ENCODE measurements around the gene CHST7.

Gene CHST7

GRCh38 chrX:46573892-46574773, 568 bp downstream of the CHST7 start:
- peak; percentile 32 for DNase-seq

- DNase-seq = peak; percentile 42
Measured at GRCh38 chrX:46574774-46575381, 1.3 kb downstream of the CHST7 start.

- DNase-seq = no peak
Measured at GRCh38 chrX:46575586-46575985, 2.0 kb downstream of the CHST7 start.

- no peak for DNase-seq
Measured at GRCh38 chrX:46575991-46576392, 2.4 kb downstream of the CHST7 start.

- no peak for DNase-seq
Measured at GRCh38 chrX:46576458-46576857, 2.9 kb downstream of the CHST7 start.

GRCh38 chrX:46577221-46578005, 3.8 kb downstream of the CHST7 start:
- DNase-seq = no peak

GRCh38 chrX:46579250-46579649, 5.7 kb downstream of the CHST7 start:
- DNase-seq = no peak

GRCh38 chrX:46580613-46581012, 7.0 kb downstream of the CHST7 start:
- no peak for DNase-seq

GRCh38 chrX:46582325-46582724, 8.8 kb downstream of the CHST7 start:
- no peak for DNase-seq

GRCh38 chrX:46582966-46583365, 9.4 kb downstream of the CHST7 start:
- DNase-seq = no peak

GRCh38 chrX:46584736-46585135, 11.2 kb downstream of the CHST7 start:
- DNase-seq = no peak

- DNase-seq = no peak
Measured at GRCh38 chrX:46587158-46587557, 13.6 kb downstream of the CHST7 start.

GRCh38 chrX:46587753-46588171, 14.2 kb downstream of the CHST7 start:
- DNase-seq = no peak

- DNase-seq = no peak
Measured at GRCh38 chrX:46588263-46588662, 14.7 kb downstream of the CHST7 start.

GRCh38 chrX:46589977-46590723, 16.6 kb downstream of the CHST7 start:
- no peak for DNase-seq

GRCh38 chrX:46595084-46595483, 21.5 kb downstream of the CHST7 start:
- DNase-seq = no peak

- no peak for DNase-seq
Measured at GRCh38 chrX:46597208-46597607, 23.6 kb downstream of the CHST7 start.

GRCh38 chrX:46597771-46598170, 24.2 kb downstream of the CHST7 start:
- no peak for DNase-seq

- no peak for DNase-seq
Measured at GRCh38 chrX:46599051-46599560, 25.5 kb downstream of the CHST7 start.

- no peak for DNase-seq
Measured at GRCh38 chrX:46601283-46601682, 27.7 kb downstream of the CHST7 start.

- DNase-seq = no peak
Measured at GRCh38 chrX:46602468-46603102, 29.0 kb downstream of the CHST7 start.

- DNase-seq = no peak
Measured at GRCh38 chrX:46607916-46608315, 34.4 kb downstream of the CHST7 start.
